Smooth muscle cell (in vitro differentiated cells): ENCODE data around the gene SLC10A3. TPM values are rescaled to one million over a fixed set of nuclear protein-coding genes. Genes with fewer than 3 reads are reported as not detected.

Experiments used
- DNase-seq: peaks from one replicate; lab custom pipeline; 2025; ENCODE audit not compliant: unreplicated experiment; lab: John Stamatoyannopoulos, UW
- H2AFZ ChIP-seq: fragments of 200-600 bp; sonication (generic); 2 replicates; pipeline ENCODE4 v1.6.0; 2016; ENCODE audit warnings: antibody characterized with exemption, low read depth, mild to moderate bottlenecking
- H3F3A ChIP-seq: fragments of 200-600 bp; sonication (generic); 2 replicates; pipeline ENCODE4 v1.6.0; 2017; ENCODE audit warnings: antibody characterized with exemption, low read depth
- H3K27ac ChIP-seq: fragments of 200-600 bp; sonication (generic); 2 replicates; pipeline ENCODE4 v1.5.1; 2016; ENCODE audit warnings: low read depth, mild to moderate bottlenecking
- H3K27me3 ChIP-seq: fragments of 200-600 bp; sonication (generic); 2 replicates; pipeline ENCODE4 v1.6.1; 2016; ENCODE audit warnings: low read depth, mild to moderate bottlenecking
- H3K36me3 ChIP-seq: fragments of 200-600 bp; sonication (generic); 2 replicates; pipeline ENCODE4 v1.5.1; 2016; ENCODE audit warnings: low read depth
- H3K4me1 ChIP-seq: fragments of 200-600 bp; sonication (generic); 2 replicates; pipeline ENCODE4 v1.5.1; 2016; ENCODE audit warnings: low read depth
- H3K4me2 ChIP-seq: fragments of 200-600 bp; sonication (generic); 2 replicates; pipeline ENCODE4 v1.6.0; 2016; ENCODE audit warnings: mild to moderate bottlenecking
- H3K4me3 ChIP-seq: fragments of 200-600 bp; sonication (generic); 2 replicates; pipeline ENCODE4 v1.5.1; 2016; ENCODE audit warnings: mild to moderate bottlenecking
- H3K79me2 ChIP-seq: fragments of 200-600 bp; sonication (generic); 2 replicates; pipeline ENCODE4 v1.6.0; 2016; ENCODE audit warnings: low read depth, mild to moderate bottlenecking
- H3K9ac ChIP-seq: fragments of 200-600 bp; sonication (generic); 2 replicates; pipeline ENCODE4 v1.6.0; 2016; ENCODE audit warnings: low read depth
- H3K9me3 ChIP-seq: fragments of 200-600 bp; sonication (generic); replicated peaks from 2 replicates; pipeline ENCODE4 v1.5.1; 2016; ENCODE audit warnings: low read depth
- H4K20me1 ChIP-seq: fragments of 200-600 bp; sonication (generic); 2 replicates; pipeline ENCODE4 v1.6.0; 2016; ENCODE audit warnings: low read depth
- WGBS: methylation state at CpG from one replicate; pipeline ENCODE4 v1.1.7; 2016; ENCODE audit warnings: low lambda C conversion rate; 5-methylcytosine and 5-hydroxymethylcytosine counted together
- polyA plus RNA-seq: library from polyadenylated mRNA; unstranded; fragments of >200 nt; fragmentation: Nextera tagmentation; extraction: Ambion mirVana; gene quantifications from 2 replicates; pipeline ENCODE4 v1.2.1, GENCODE V29; 2016
- total RNA-seq: library from RNA; depleted of rRNA; stranded (reverse); fragments of >200 nt; gene quantifications from 2 replicates; pipeline ENCODE4 v1.2.3, GENCODE V29; 2014
- TF ChIP-seq, protein P1 (sequence below): fragments of 200-600 bp; sonication (generic); IDR thresholded peaks from 2 replicates; pipeline ENCODE4 v1.5.1; 2017; ENCODE audit warnings: borderline replicate concordance, mild to moderate bottlenecking, antibody characterized with exemption; ENCODE audit not compliant: insufficient read depth, poor library complexity, severe bottlenecking

Gene SLC10A3
- total and polyA plus RNA-seq, 2 experiments from 2014 or later: 34.7 to 52.1 TPM

GRCh38 chrX:154515966-154516655, 25.7 kb upstream of the SLC10A3 start, which contains the start of gene FAM3A:
Gene FAM3A (minus strand): TSS chrX:154516232. CDS start chrX:154515772, 460 bp downstream.
- H3K4me2 ChIP-seq: peak within 1 kb of the TSS; percentile 91
- peak; percentile 66 for DNase-seq
- WGBS: 47% methylated on average over 23 of the region's 59 CpGs
- H3K4me3 ChIP-seq: peak within 1 kb of the TSS; percentile 67
- peak within 1 kb of the TSS; percentile 74 for H3K9ac ChIP-seq
- H2AFZ ChIP-seq: no peak within 1 kb of the TSS
- H4K20me1 ChIP-seq: no peaks in the 10 kb centered on the region
- H3K36me3 ChIP-seq: no peaks in the 10 kb centered on the region
- peaks cover 7% of the 10 kb centered on the region for H3K79me2 ChIP-seq
- peaks cover 4% of the 10 kb centered on the region for H3K4me1 ChIP-seq
- TF ChIP-seq, protein P1, sequence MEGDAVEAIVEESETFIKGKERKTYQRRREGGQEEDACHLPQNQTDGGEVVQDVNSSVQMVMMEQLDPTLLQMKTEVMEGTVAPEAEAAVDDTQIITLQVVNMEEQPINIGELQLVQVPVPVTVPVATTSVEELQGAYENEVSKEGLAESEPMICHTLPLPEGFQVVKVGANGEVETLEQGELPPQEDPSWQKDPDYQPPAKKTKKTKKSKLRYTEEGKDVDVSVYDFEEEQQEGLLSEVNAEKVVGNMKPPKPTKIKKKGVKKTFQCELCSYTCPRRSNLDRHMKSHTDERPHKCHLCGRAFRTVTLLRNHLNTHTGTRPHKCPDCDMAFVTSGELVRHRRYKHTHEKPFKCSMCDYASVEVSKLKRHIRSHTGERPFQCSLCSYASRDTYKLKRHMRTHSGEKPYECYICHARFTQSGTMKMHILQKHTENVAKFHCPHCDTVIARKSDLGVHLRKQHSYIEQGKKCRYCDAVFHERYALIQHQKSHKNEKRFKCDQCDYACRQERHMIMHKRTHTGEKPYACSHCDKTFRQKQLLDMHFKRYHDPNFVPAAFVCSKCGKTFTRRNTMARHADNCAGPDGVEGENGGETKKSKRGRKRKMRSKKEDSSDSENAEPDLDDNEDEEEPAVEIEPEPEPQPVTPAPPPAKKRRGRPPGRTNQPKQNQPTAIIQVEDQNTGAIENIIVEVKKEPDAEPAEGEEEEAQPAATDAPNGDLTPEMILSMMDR: no peak
- no peaks in the 10 kb centered on the region for H3F3A ChIP-seq
- H3K27me3 ChIP-seq: no peaks in the 10 kb centered on the region
- no peaks in the 10 kb centered on the region for H3K9me3 ChIP-seq
- peak within 1 kb of the TSS; percentile 83 for H3K27ac ChIP-seq

DNA sequence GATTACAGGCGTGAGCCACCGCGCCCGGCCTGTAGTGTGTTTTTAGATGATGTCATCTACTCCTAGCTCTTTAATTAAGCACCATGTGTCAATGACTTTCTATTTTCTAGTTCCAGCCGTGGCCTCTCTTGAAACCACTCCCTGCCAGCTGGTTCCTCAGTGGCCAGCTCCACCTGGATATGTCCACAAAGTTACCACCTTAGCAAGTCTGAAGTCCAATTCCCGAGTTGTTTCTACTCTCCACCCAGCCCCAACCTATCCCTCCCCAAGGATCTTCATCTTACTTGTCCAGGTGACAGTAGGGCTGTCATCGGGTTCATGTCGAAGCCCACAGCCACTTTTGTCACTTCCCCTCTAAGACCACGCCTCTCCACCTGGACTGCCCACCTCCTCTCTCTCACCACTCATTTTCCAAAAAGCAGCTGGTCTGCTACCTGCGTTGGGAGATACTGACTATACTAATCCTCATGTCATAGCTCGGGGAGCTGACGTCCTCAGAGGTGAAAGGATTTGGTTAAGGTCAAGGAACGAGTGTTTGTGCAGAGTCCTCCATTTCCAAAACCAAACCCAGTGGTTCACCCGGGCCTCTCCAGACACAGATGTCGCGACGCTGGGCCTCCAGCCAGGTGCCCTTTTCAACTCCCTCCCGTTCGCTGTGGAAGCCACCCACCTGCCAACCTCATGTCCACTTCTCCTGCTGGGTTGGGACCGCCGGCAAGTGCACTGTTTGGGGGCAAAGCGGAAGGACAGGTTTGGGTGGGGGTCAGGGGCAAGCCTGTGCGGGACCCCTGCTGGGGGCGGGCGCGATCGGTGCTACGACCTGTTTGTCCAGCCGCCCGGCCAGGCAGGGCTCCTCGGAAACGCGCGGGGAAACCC, 24.9 kb upstream of the SLC10A3 start:
- 64% methylated on average over 21 of the region's 34 CpGs for WGBS
- no peaks in the 10 kb centered on the region for H3K36me3 ChIP-seq
- H3K9ac ChIP-seq: peak overlapping the region; percentile 74
- H4K20me1 ChIP-seq: no peaks in the 10 kb centered on the region
- H3K4me3 ChIP-seq: peak overlapping the region; percentile 67
- peaks cover 4% of the 10 kb centered on the region for H3K4me1 ChIP-seq
- H3K27ac ChIP-seq: peak overlapping the region; percentile 83
- H3K27me3 ChIP-seq: no peaks in the 10 kb centered on the region
- DNase-seq: no peak
- H3K79me2 ChIP-seq: peaks cover 7% of the 10 kb centered on the region
- H3K4me2 ChIP-seq: peak overlapping the region; percentile 91
- TF ChIP-seq, protein P1: no peak
- H3F3A ChIP-seq: no peaks in the 10 kb centered on the region
- no peak overlapping the region for H2AFZ ChIP-seq
- H3K9me3 ChIP-seq: no peaks in the 10 kb centered on the region

DNA sequence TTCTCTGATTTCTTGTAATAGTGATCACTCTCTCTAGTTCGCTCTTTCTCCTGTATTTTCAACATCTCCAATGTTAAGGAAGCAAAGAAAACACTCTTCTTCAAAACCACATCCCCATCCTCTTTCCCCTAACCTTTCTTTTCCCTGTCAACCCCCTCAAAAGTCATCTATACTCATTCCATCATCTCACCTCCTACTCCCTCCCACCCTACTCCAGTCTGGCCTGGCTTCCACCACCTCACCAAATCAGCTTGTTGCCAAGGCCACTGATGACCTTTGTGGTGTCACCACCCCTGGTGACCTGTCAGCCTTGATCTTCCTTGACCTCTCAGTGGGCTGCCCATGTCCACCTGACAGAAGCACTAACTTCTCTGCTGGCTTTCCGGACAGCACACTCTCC, 23.3 kb upstream of the SLC10A3 start:
- no peaks in the 10 kb centered on the region for H3K9me3 ChIP-seq
- H3K4me3 ChIP-seq: no peak overlapping the region
- H3K27me3 ChIP-seq: no peaks in the 10 kb centered on the region
- H3K4me1 ChIP-seq: peaks cover 4% of the 10 kb centered on the region
- no peaks in the 10 kb centered on the region for H4K20me1 ChIP-seq
- H3K36me3 ChIP-seq: no peaks in the 10 kb centered on the region
- H3K9ac ChIP-seq: no peak overlapping the region
- no peak overlapping the region for H3K4me2 ChIP-seq
- DNase-seq: no peak
- no peak overlapping the region for H2AFZ ChIP-seq
- H3K27ac ChIP-seq: no peak overlapping the region
- TF ChIP-seq, protein P1: no peak
- 81% methylated on average over 2 of the region's 2 CpGs for WGBS
- H3F3A ChIP-seq: no peaks in the 10 kb centered on the region
- H3K79me2 ChIP-seq: peaks cover 7% of the 10 kb centered on the region
